HG03159 (cell line): ENCODE measurements around the gene KLHL33.

Source experiments
- ATAC-seq: cut with Tn5 transposase; IDR thresholded peaks from one replicate; pipeline ENCODE4 v1.9.1; 2021; ENCODE audit warnings: mild to moderate bottlenecking, moderate library complexity; ENCODE audit not compliant: unreplicated experiment

KLHL33 gene

GRCh38 chr14:20417250-20418186 is 18.4 kb downstream of the KLHL33 start:
- ATAC-seq = no peak

- no peak for ATAC-seq
Observed at GRCh38 chr14:20416223-20416622, 19.7 kb downstream of the KLHL33 start.

GRCh38 chr14:20415782-20416206 is 20.2 kb downstream of the KLHL33 start:
- peak; percentile 43 for ATAC-seq

- no peak for ATAC-seq
Observed at GRCh38 chr14:20413744-20414082, 22.3 kb downstream of the KLHL33 start.

GRCh38 chr14:20412876-20413743 is 22.9 kb downstream of the KLHL33 start, which contains the start of gene TEP1:
TSS of gene TEP1 (minus strand) at chr14:20413501. CDS start at chr14:20408439, 5,062 bp downstream.
- ATAC-seq = peak; percentile 62

GRCh38 chr14:20412411-20412810 is 23.6 kb downstream of the KLHL33 start:
- ATAC-seq = peak; percentile 69

- no peak for ATAC-seq
Observed at GRCh38 chr14:20409226-20409625, 26.7 kb downstream of the KLHL33 start.

- no peak for ATAC-seq
Observed at GRCh38 chr14:20403521-20403920, 32.4 kb downstream of the KLHL33 start.

GRCh38 chr14:20400965-20401593 is 34.9 kb downstream of the KLHL33 start:
- no peak for ATAC-seq

- no peak for ATAC-seq
Observed at GRCh38 chr14:20400589-20400964, 35.4 kb downstream of the KLHL33 start.

- ATAC-seq = no peak
Observed at GRCh38 chr14:20397511-20397910, 38.5 kb downstream of the KLHL33 start.

GRCh38 chr14:20391505-20391904 is 44.5 kb downstream of the KLHL33 start:
- ATAC-seq = no peak

- no peak for ATAC-seq
Observed at GRCh38 chr14:20388159-20388558, 47.8 kb downstream of the KLHL33 start.

GRCh38 chr14:20387576-20387975 is 48.4 kb downstream of the KLHL33 start:
- no peak for ATAC-seq

GRCh38 chr14:20386276-20386855 is 49.6 kb downstream of the KLHL33 start:
- ATAC-seq = no peak

GRCh38 chr14:20384886-20385285 is 51.1 kb downstream of the KLHL33 start:
- ATAC-seq = no peak

GRCh38 chr14:20384321-20384720 is 51.6 kb downstream of the KLHL33 start:
- ATAC-seq = no peak

- ATAC-seq = no peak
Observed at GRCh38 chr14:20383636-20384035, 52.3 kb downstream of the KLHL33 start.

- ATAC-seq = no peak
Observed at GRCh38 chr14:20383032-20383431, 52.9 kb downstream of the KLHL33 start.

GRCh38 chr14:20382526-20382925 is 53.4 kb downstream of the KLHL33 start:
- ATAC-seq = no peak

- no peak for ATAC-seq
Observed at GRCh38 chr14:20381341-20381740, 54.6 kb downstream of the KLHL33 start.
